HL-60 (cell line): ENCODE data around the gene LRRN2.

Source experiments
- DNase-seq, 2 experiments: peaks; one replicate each; pipeline ENCODE4 v3.0.0-alpha.2; 2010 to 2020; ENCODE audit warnings: low read depth in 1 of 2, low spot score in 1 of 2
- H3K27ac ChIP-seq: fragments of 250-450 bp; sonication (Bioruptor Pico); replicated peaks from 2 replicates; pipeline ENCODE4 v1.5.1; 2020; ENCODE audit warnings: mild to moderate bottlenecking, moderate library complexity
- H3K27me3 ChIP-seq: fragments of 250-450 bp; sonication (Bioruptor Pico); 2 replicates; pipeline ENCODE4 v1.5.1; 2021; ENCODE audit warnings: mild to moderate bottlenecking, moderate library complexity; ENCODE audit not compliant: insufficient read depth, poor library complexity, severe bottlenecking
- H3K4me3 ChIP-seq: replicated peaks from 2 replicates; pipeline ENCODE4 v1.5.1; 2011; ENCODE audit warnings: mild to moderate bottlenecking, control low read depth, low read length; ENCODE audit not compliant: insufficient read depth
- CTCF ChIP-seq: IDR thresholded peaks from one replicate; pipeline ENCODE4 v1.5.1; 2011; ENCODE audit warnings: low read length, control low read depth, inconsistent platforms; ENCODE audit not compliant: insufficient read depth
- GABPA ChIP-seq: IDR thresholded peaks from 2 replicates; pipeline ENCODE4 v1.6.1; 2012; ENCODE audit warnings: low read depth
- POLR2AphosphoS5 ChIP-seq: IDR thresholded peaks from 2 replicates; pipeline ENCODE4 v1.6.1; 2012; ENCODE audit warnings: low read depth
- SPI1 ChIP-seq: IDR thresholded peaks from 2 replicates; pipeline ENCODE4 v1.6.1; 2012; ENCODE audit warnings: low read depth, mild to moderate bottlenecking, borderline replicate concordance
- TF ChIP-seq, protein P1 (sequence below): IDR thresholded peaks from 2 replicates; pipeline ENCODE4 v1.6.1; 2012; ENCODE audit warnings: low read depth; ENCODE audit not compliant: insufficient replicate concordance

The LRRN2 gene

GRCh38 chr1:204660509-204660908, 25.0 kb downstream of the LRRN2 start:
- Histone ChIP-seq H3K27ac (no peak overlapping the region), H3K4me3 (no peak overlapping the region), H3K27me3 (no peaks in the 10 kb centered on the region)
- DNase-seq: no peak
- TF ChIP-seq CTCF: no peak
- TF ChIP-seq POLR2AphosphoS5: no peak
- no peak for TF ChIP-seq SPI1
- TF ChIP-seq GABPA: no peak
- TF ChIP-seq, protein P1, sequence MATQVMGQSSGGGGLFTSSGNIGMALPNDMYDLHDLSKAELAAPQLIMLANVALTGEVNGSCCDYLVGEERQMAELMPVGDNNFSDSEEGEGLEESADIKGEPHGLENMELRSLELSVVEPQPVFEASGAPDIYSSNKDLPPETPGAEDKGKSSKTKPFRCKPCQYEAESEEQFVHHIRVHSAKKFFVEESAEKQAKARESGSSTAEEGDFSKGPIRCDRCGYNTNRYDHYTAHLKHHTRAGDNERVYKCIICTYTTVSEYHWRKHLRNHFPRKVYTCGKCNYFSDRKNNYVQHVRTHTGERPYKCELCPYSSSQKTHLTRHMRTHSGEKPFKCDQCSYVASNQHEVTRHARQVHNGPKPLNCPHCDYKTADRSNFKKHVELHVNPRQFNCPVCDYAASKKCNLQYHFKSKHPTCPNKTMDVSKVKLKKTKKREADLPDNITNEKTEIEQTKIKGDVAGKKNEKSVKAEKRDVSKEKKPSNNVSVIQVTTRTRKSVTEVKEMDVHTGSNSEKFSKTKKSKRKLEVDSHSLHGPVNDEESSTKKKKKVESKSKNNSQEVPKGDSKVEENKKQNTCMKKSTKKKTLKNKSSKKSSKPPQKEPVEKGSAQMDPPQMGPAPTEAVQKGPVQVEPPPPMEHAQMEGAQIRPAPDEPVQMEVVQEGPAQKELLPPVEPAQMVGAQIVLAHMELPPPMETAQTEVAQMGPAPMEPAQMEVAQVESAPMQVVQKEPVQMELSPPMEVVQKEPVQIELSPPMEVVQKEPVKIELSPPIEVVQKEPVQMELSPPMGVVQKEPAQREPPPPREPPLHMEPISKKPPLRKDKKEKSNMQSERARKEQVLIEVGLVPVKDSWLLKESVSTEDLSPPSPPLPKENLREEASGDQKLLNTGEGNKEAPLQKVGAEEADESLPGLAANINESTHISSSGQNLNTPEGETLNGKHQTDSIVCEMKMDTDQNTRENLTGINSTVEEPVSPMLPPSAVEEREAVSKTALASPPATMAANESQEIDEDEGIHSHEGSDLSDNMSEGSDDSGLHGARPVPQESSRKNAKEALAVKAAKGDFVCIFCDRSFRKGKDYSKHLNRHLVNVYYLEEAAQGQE: no peak

DNA sequence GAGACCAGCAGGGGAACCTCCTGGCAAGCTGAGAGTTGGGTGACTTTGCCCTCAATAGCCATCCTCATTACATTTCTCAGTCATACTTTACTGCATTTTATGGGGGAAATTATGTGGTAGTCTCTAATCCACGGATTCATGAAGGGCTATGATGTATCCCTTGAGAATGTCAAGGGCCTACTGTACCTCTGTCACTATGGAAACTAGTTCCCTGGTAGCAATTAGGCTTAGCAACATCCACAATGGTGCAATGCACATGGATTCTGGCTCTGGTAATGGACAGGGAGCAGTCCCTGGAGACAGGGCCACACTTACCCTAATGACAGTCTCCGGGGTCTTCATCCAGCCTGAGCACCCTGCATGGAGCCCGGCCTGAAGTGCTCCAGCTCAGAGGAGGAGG, 26.5 kb downstream of the LRRN2 start:
- Histone ChIP-seq H3K27me3 (no peaks in the 10 kb centered on the region), H3K27ac (no peak overlapping the region), H3K4me3 (no peak overlapping the region)
- DNase-seq: no peak
- no peak for TF ChIP-seq POLR2AphosphoS5
- no peak for TF ChIP-seq CTCF
- no peak for TF ChIP-seq SPI1
- TF ChIP-seq, protein P1: no peak
- no peak for TF ChIP-seq GABPA

- TF ChIP-seq SPI1 (no peak), CTCF (no peak), POLR2AphosphoS5 (no peak), GABPA (no peak)
- TF ChIP-seq, protein P1: no peak
- Histone ChIP-seq H3K27me3 (no peaks in the 10 kb centered on the region), H3K27ac (no peak overlapping the region)
Measured at GRCh38 chr1:204658295-204658694, 27.2 kb downstream of the LRRN2 start.

More at GRCh38 chr1:204658295-204658694, 27.2 kb downstream of the LRRN2 start:
- no peak for DNase-seq
- H3K4me3 ChIP-seq: no peak overlapping the region
